ENCODE results near the gene CCDC148. TPM values are rescaled to one million over a fixed set of nuclear protein-coding genes. Genes with fewer than 3 reads are reported as not detected.

The CCDC148 gene
- total and polyA plus RNA-seq, 10 of the 15 experiments (the other 5 are each of a cell fraction or from before 2014, with no cell fraction given), result 0.07 to 0.30 (median 0.18) TPM; not detected in 7

DNA sequence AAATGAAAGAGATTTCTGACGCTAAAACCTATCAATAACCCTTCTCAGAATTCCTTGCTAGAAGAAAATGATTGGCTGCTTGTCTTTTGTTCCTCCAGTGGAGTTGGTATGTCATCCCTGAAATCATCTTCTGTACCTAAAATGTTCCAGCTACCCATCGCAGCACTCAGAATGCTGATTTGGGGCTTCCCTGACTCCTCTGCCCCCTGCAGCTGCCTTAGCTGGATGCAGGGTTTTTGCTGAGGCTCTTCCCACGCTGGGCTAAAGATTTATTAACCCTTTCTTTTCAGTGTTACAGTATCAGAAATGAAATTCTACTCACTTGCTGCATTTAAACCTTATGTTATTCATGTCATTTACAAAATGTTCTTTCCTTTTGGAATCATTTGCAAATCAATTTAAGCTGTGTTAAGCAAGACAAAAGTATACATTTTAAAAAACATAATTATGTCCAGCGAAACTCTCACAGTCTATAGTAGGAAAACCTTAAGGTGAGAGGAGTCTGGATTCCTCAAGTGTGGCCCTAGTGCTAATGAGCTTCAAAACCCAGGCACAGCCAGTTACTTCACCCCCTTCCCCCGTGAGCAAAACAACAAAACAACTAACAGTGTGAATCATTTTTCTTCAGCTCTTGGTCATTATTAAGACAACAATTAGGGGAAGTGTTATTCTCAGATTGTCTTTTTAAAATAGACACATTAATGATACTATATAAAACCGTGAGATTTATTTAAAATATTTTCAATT lies 33.0 kb upstream of the CCDC148 start:
- Histone ChIP-seq H3K9ac (ENCODE audit: control insufficient read depth, insufficient read depth, low read length) (no peak overlapping the region), H3K27me3 (replicated peaks in 1 of 2; ENCODE audit: control insufficient read depth in 2 of 2, insufficient read depth in 2 of 2, low read length in 1 of 2) (no peaks in the 10 kb centered on the region), H3K27ac (ENCODE audit: control insufficient read depth, insufficient read depth) (no peak overlapping the region), H3K79me2 (ENCODE audit: control insufficient read depth, insufficient read depth, low read length) (no peaks in the 10 kb centered on the region; the same call in 1 of the 2 replicates), H4K20me1 (ENCODE audit: control insufficient read depth, insufficient read depth) (no peaks in the 10 kb centered on the region; the same call in 1 of the 2 replicates), H3K4me2 (ENCODE audit: control insufficient read depth, insufficient read depth) (no peak overlapping the region), H3K9me3 (replicated peaks; ENCODE audit: control insufficient read depth, insufficient read depth, low read length) (no peaks in the 10 kb centered on the region), H3K4me1 (ENCODE audit: control insufficient read depth, insufficient read depth, low read length) (no peaks in the 10 kb centered on the region), H3K36me3 (ENCODE audit: control insufficient read depth in 2 of 2, insufficient read depth in 2 of 2, low read length in 1 of 2) (no peaks in the 10 kb centered on the region), H3K4me3 (no peak overlapping the region), H2AFZ (ENCODE audit: control insufficient read depth, low read depth, low read length) (no peak overlapping the region)
- no peak for FAIRE-seq
- ChIA-PET SMC1A (ENCODE audit: uncharacterized antibody, unreplicated experiment) (interaction anchor here (1.5 to 2.0 kb wide), 2 partner anchors 8 to 11 kb away, joined by 3 to 6 read pairs; no protein-coding TSS in a partner anchor), CTCF (interaction anchor here (0.7 to 1.6 kb wide), 6 partner anchors 10 to 25 kb away, joined by 3 to 4 read pairs (median 4); no protein-coding TSS in a partner anchor), POLR2A (no interaction called here), RAD21 (ENCODE audit: unreplicated experiment) (interaction anchor here (1.0 kb wide), 1 partner anchor 34 kb away, joined by 3 read pairs; the partner anchor contains the start of gene CCDC148)
- no TSS peak for BruUV-seq (replicated peaks)
- 49% methylated on average over 6 of the region's 6 CpGs for WGBS (ENCODE audit: insufficient coverage, insufficient replicate concordance, low lambda C conversion rate, missing lambda C conversion rate)
- no peak for DNase-seq (ENCODE audit: low read depth, low spot score)
- intact Hi-C loops (cut with micrococcal nuclease; ENCODE audit: unreplicated experiment), result loop anchor here (5.0 kb wide), 1 partner anchor 193 kb away; no protein-coding TSS in a partner anchor
- ATAC-seq, result no peak
- in situ Hi-C loops (cut with MboI), result no loop called here
- TF ChIP-seq, protein P1, sequence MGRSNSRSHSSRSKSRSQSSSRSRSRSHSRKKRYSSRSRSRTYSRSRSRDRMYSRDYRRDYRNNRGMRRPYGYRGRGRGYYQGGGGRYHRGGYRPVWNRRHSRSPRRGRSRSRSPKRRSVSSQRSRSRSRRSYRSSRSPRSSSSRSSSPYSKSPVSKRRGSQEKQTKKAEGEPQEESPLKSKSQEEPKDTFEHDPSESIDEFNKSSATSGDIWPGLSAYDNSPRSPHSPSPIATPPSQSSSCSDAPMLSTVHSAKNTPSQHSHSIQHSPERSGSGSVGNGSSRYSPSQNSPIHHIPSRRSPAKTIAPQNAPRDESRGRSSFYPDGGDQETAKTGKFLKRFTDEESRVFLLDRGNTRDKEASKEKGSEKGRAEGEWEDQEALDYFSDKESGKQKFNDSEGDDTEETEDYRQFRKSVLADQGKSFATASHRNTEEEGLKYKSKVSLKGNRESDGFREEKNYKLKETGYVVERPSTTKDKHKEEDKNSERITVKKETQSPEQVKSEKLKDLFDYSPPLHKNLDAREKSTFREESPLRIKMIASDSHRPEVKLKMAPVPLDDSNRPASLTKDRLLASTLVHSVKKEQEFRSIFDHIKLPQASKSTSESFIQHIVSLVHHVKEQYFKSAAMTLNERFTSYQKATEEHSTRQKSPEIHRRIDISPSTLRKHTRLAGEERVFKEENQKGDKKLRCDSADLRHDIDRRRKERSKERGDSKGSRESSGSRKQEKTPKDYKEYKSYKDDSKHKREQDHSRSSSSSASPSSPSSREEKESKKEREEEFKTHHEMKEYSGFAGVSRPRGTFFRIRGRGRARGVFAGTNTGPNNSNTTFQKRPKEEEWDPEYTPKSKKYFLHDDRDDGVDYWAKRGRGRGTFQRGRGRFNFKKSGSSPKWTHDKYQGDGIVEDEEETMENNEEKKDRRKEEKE (IDR thresholded peaks at IDR 0.05), result no peak
- TF ChIP-seq POLR2AphosphoS5 (IDR thresholded peaks at IDR 0.05; ENCODE audit: low read length) (no peak), SREBF2 (IDR thresholded peaks at IDR 0.05; ENCODE audit: low read length) (no peak), RELA (IDR thresholded peaks at IDR 0.05; ENCODE audit: borderline replicate concordance, partially characterized antibody) (no peak), CEBPB (IDR thresholded peaks at IDR 0.05; ENCODE audit: borderline replicate concordance in 1 of 2, low read depth in 2 of 2, low read length in 2 of 2) (no peak), IKZF1 (conservative IDR thresholded peaks at IDR 0.05) (no peak), IRF4 (IDR thresholded peaks at IDR 0.05; ENCODE audit: low read depth, low read length) (no peak), SUZ12 (IDR thresholded peaks at IDR 0.05; ENCODE audit: unreplicated experiment) (no peak), RUNX3 (IDR thresholded peaks at IDR 0.05; ENCODE audit: low read length) (no peak), ZNF217 (IDR thresholded peaks at IDR 0.05) (no peak)
- TF ChIP-seq, protein P2, sequence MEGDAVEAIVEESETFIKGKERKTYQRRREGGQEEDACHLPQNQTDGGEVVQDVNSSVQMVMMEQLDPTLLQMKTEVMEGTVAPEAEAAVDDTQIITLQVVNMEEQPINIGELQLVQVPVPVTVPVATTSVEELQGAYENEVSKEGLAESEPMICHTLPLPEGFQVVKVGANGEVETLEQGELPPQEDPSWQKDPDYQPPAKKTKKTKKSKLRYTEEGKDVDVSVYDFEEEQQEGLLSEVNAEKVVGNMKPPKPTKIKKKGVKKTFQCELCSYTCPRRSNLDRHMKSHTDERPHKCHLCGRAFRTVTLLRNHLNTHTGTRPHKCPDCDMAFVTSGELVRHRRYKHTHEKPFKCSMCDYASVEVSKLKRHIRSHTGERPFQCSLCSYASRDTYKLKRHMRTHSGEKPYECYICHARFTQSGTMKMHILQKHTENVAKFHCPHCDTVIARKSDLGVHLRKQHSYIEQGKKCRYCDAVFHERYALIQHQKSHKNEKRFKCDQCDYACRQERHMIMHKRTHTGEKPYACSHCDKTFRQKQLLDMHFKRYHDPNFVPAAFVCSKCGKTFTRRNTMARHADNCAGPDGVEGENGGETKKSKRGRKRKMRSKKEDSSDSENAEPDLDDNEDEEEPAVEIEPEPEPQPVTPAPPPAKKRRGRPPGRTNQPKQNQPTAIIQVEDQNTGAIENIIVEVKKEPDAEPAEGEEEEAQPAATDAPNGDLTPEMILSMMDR (IDR thresholded peaks at IDR 0.05 in 2 of 3, conservative IDR thresholded peaks at IDR 0.05 in 1 of 3; ENCODE audit: control insufficient read depth in 2 of 3, extremely low read depth in 1 of 3, insufficient read depth in 1 of 3, low read depth in 3 of 3, low read length in 3 of 3), result no peak
- TF ChIP-seq, protein P3, sequence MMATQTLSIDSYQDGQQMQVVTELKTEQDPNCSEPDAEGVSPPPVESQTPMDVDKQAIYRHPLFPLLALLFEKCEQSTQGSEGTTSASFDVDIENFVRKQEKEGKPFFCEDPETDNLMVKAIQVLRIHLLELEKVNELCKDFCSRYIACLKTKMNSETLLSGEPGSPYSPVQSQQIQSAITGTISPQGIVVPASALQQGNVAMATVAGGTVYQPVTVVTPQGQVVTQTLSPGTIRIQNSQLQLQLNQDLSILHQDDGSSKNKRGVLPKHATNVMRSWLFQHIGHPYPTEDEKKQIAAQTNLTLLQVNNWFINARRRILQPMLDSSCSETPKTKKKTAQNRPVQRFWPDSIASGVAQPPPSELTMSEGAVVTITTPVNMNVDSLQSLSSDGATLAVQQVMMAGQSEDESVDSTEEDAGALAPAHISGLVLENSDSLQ (IDR thresholded peaks at IDR 0.05), result no peak
- TF ChIP-seq, protein P4, sequence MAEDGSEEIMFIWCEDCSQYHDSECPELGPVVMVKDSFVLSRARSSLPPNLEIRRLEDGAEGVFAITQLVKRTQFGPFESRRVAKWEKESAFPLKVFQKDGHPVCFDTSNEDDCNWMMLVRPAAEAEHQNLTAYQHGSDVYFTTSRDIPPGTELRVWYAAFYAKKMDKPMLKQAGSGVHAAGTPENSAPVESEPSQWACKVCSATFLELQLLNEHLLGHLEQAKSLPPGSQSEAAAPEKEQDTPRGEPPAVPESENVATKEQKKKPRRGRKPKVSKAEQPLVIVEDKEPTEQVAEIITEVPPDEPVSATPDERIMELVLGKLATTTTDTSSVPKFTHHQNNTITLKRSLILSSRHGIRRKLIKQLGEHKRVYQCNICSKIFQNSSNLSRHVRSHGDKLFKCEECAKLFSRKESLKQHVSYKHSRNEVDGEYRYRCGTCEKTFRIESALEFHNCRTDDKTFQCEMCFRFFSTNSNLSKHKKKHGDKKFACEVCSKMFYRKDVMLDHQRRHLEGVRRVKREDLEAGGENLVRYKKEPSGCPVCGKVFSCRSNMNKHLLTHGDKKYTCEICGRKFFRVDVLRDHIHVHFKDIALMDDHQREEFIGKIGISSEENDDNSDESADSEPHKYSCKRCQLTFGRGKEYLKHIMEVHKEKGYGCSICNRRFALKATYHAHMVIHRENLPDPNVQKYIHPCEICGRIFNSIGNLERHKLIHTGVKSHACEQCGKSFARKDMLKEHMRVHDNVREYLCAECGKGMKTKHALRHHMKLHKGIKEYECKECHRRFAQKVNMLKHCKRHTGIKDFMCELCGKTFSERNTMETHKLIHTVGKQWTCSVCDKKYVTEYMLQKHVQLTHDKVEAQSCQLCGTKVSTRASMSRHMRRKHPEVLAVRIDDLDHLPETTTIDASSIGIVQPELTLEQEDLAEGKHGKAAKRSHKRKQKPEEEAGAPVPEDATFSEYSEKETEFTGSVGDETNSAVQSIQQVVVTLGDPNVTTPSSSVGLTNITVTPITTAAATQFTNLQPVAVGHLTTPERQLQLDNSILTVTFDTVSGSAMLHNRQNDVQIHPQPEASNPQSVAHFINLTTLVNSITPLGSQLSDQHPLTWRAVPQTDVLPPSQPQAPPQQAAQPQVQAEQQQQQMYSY (CRISPR knock-in tag; IDR thresholded peaks at IDR 0.05), result no peak
